GM12872 (cell line): ENCODE results near the gene RNU2-63P.

Experiments used
- TF ChIP-seq, protein P1 (sequence below): IDR thresholded peaks from 3 replicates; pipeline ENCODE4 v1.5.1; 2011; ENCODE audit warnings: low read depth, mild to moderate bottlenecking, low read length, moderate library complexity; ENCODE audit not compliant: insufficient read depth

RNU2-63P gene

GRCh38 chr2:88055371-88056128, 39.2 kb upstream of the RNU2-63P start, which contains the start of gene KRCC1:
Gene KRCC1, minus strand, starts transcription at chr2:88055783. Its CDS starts 27,220 bp downstream, at chr2:88028563.
- TF ChIP-seq, protein P1, sequence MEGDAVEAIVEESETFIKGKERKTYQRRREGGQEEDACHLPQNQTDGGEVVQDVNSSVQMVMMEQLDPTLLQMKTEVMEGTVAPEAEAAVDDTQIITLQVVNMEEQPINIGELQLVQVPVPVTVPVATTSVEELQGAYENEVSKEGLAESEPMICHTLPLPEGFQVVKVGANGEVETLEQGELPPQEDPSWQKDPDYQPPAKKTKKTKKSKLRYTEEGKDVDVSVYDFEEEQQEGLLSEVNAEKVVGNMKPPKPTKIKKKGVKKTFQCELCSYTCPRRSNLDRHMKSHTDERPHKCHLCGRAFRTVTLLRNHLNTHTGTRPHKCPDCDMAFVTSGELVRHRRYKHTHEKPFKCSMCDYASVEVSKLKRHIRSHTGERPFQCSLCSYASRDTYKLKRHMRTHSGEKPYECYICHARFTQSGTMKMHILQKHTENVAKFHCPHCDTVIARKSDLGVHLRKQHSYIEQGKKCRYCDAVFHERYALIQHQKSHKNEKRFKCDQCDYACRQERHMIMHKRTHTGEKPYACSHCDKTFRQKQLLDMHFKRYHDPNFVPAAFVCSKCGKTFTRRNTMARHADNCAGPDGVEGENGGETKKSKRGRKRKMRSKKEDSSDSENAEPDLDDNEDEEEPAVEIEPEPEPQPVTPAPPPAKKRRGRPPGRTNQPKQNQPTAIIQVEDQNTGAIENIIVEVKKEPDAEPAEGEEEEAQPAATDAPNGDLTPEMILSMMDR = no peak

DNA sequence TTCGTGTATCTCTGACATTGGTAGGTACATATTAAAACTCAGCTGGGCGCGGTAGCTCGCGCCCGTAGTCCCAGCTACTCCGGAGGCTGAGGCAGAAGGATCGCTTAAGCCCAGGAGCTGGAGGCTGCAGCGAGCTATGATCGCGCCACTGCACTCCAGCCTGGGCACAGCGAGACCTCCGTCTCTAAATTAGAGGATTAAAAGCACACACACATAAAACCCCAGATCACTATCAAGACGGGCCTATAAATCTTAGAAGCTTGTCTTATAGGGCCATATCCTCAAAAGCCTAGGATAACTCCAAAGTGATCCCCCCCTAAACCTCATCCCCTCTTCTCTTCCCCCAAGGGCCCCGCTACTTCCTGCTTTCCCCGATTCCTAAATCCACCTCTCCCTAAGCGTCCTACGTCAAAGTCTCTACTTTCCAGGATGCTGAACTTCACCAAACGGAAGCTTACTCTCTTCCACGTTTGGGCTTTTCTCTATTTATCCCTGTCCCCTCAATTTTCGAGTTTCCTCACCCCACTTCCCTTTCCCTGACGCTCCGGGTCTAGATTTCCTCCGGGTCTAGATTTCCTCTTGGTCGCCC, 38.5 kb upstream of the RNU2-63P start:
- TF ChIP-seq, protein P1 = no peak

DNA sequence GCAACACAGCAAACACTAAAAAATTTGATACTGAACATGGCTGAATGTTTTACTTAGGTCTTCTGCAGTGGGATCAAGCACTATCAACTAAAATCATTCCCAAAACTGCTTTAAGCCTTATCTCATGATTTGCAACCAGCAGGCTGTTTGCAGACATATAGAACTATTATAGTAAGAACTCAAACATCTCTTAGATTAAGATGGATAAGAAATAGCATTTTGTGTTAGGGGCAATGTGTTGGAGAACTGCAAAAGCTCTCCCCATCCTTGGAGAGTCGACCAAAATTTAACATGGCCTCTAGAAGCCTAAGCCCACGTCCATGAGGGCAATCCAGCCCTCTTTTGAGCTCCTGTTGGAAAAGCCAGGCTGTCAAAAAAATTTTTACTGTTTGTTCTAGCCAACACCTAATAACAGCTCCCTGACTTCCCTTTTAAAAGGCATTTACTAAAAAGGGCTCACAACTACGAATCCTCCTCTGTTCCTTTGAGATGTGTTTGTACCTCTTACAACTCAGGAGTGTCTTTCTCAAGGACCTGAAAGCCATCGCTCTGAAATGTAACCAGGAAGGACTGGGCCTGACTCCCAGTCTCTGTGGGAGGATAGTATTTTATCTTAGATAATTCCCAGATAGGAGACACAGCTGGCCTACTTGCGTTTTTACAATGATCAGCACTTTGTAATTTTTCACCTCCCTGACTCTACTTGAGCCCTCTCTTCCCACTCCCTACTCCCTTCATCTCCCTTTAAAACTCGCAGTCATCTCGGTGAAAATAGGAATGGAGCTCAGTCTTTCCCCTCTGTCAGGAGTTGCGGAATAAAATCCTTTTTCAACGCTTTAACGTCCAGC, 37.8 kb upstream of the RNU2-63P start:
- TF ChIP-seq, protein P1 = no peak

GRCh38 chr2:88053296-88053695, 36.9 kb upstream of the RNU2-63P start:
- TF ChIP-seq, protein P1 = no peak

GRCh38 chr2:88051792-88052191, 35.4 kb upstream of the RNU2-63P start:
- TF ChIP-seq, protein P1 = no peak

- TF ChIP-seq, protein P1 = no peak
Observed at GRCh38 chr2:88049622-88050021, 33.3 kb upstream of the RNU2-63P start.

GRCh38 chr2:88048541-88048940, 32.2 kb upstream of the RNU2-63P start:
- TF ChIP-seq, protein P1 = no peak
